Mesendoderm (in vitro differentiated cells): Measurements from ENCODE around the gene MRPS35. TPM values are rescaled to one million over a fixed set of nuclear protein-coding genes. Genes with fewer than 3 reads are reported as not detected.

Source experiments
- small RNA-seq: library from polyadenylated mRNA; stranded (forward); fragments of <200 nt; extraction: miRNeasy Mini kit (QIAGEN cat#:217004); gene quantifications from one replicate; pipeline ENCODE3, GENCODE V24; 2013; ENCODE audit not compliant: insufficient read depth

Gene MRPS35

Small RNA genes within 50 kb of the gene (small RNA-seq; reads per million reads assigned to genes)
- not detected for gene RF00019
